ENCODE measurements around the gene STARD5.

GRCh38 chr15:81295486-81296121, 28.3 kb downstream of the STARD5 start:
- TF ChIP-seq CTCF (IDR thresholded peaks at IDR 0.05) = no peak
- no peak for TF ChIP-seq POLR2A (IDR thresholded peaks at IDR 0.05)
